Measurements from ENCODE around the gene BBS9. TPM values are rescaled to one million over a fixed set of nuclear protein-coding genes. Genes with fewer than 3 reads are reported as not detected.

BBS9 gene
- total RNA-seq, 5 donors from 2014 or later (not counting 1 experiment from before 2014, with no cell fraction given) = 18.5 to 28.8 (median 20.9) TPM

DNA sequence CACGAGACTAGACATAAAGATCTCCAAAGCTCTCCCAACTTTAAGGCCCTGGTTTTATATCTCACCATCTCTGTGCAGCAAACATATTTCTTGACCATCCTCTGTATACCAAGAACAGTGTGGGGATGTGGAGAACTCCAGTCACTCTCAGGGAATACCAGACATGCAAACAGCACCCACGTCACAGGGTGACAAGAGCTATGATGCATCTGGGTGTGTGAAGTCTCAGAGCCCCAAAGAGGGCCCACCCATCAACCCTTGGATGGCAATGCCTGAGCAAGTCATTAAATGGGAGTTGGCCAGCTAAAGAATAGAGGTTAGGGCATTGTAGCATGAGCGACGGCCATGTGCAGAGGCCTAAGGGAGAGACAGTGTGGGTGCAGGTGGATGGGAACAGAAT, 402.5 kb downstream of the BBS9 start:
- H3K9me3 ChIP-seq = no peaks in the 10 kb centered on the region
- Mint-ChIP-seq H3K27ac (no peak overlapping the region), H3K9me3 (peaks cover 0 to 11% (median 3%) of the 10 kb centered on the region in 3 donors), H3K4me1 (no peaks in the 10 kb centered on the region), H3K36me3 (peaks cover 59% of the 10 kb centered on the region), H3K27me3 (no peaks in the 10 kb centered on the region), H3K4me3 (no peak overlapping the region)
- H3K4me3 ChIP-seq (ENCODE audit: control insufficient read depth in 1 of 2, extremely low read depth in 1 of 2, low read length in 1 of 2) = no peak overlapping the region
- POLR2A ChIA-PET = no interaction called here
- no peaks in the 10 kb centered on the region for H3K4me1 ChIP-seq (ENCODE audit: control insufficient read depth in 1 of 2, extremely low read depth in 1 of 2, insufficient read depth in 2 of 2, low read length in 2 of 2)
- WGBS (ENCODE audit: insufficient coverage) = 90% methylated on average over 3 of the region's 4 CpGs
- H3K27me3 ChIP-seq (replicated peaks in 1 of 2; ENCODE audit: control insufficient read depth in 2 of 2, extremely low read depth in 1 of 2, insufficient read depth in 2 of 2, low read length in 1 of 2) = no peaks in the 10 kb centered on the region
- H3K27ac ChIP-seq (ENCODE audit: low read length) = no peak overlapping the region
- CTCF ChIA-PET = no interaction called here
- no peak for ATAC-seq (replicated peaks in 1 of 4)
- H3K36me3 ChIP-seq (ENCODE audit: control insufficient read depth in 2 of 2, extremely low read depth in 1 of 2, insufficient read depth in 1 of 2, low read length in 1 of 2) = peaks cover 3 to 6% of the 10 kb centered on the region in 2 donors
- no peak for DNase-seq

DNA sequence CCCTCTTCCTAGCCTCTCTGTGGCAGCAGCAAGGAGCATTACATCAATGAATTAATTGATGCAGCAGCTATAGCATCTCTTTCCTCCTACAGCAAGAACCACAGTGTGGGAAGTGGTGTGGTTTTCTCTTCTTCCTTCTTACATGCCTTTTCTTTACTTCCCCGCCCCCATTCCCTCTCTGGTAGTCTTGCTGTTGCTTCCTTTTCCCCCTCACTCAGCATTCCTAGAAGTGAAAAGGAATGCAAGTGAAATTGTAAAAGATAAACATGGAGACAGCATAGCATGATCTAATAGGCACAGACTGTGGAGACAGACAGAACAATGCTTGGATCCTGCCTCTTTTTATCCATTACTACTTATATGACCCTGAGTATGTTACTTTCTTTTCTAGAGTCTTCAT, 405.5 kb downstream of the BBS9 start:
- Histone ChIP-seq H3K27ac (ENCODE audit: low read length) (no peak overlapping the region), H3K36me3 (ENCODE audit: control insufficient read depth in 2 of 2, extremely low read depth in 1 of 2, insufficient read depth in 1 of 2, low read length in 1 of 2) (peaks cover 3 to 6% of the 10 kb centered on the region in 2 donors), H3K4me1 (ENCODE audit: control insufficient read depth in 1 of 2, extremely low read depth in 1 of 2, insufficient read depth in 2 of 2, low read length in 2 of 2) (no peaks in the 10 kb centered on the region), H3K9me3 (no peaks in the 10 kb centered on the region), H3K4me3 (ENCODE audit: control insufficient read depth in 1 of 2, extremely low read depth in 1 of 2, low read length in 1 of 2) (no peak overlapping the region), H3K27me3 (replicated peaks in 1 of 2; ENCODE audit: control insufficient read depth in 2 of 2, extremely low read depth in 1 of 2, insufficient read depth in 2 of 2, low read length in 1 of 2) (no peaks in the 10 kb centered on the region)
- WGBS (ENCODE audit: insufficient coverage) = no CpG with 5 or more reads among the region's 1 CpG
- CTCF ChIA-PET = no interaction called here
- no peak for DNase-seq
- H3K27me3 Mint-ChIP-seq = no peaks in the 10 kb centered on the region
- ATAC-seq (replicated peaks in 1 of 4) = no peak
- H3K4me1 Mint-ChIP-seq = no peaks in the 10 kb centered on the region
- peaks cover 11 to 25% (median 22%) of the 10 kb centered on the region in 3 donors for H3K9me3 Mint-ChIP-seq
- POLR2A ChIA-PET = no interaction called here
- peaks cover 78% of the 10 kb centered on the region for H3K36me3 Mint-ChIP-seq
- H3K27ac Mint-ChIP-seq = no peak overlapping the region
- H3K4me3 Mint-ChIP-seq = no peak overlapping the region

DNA sequence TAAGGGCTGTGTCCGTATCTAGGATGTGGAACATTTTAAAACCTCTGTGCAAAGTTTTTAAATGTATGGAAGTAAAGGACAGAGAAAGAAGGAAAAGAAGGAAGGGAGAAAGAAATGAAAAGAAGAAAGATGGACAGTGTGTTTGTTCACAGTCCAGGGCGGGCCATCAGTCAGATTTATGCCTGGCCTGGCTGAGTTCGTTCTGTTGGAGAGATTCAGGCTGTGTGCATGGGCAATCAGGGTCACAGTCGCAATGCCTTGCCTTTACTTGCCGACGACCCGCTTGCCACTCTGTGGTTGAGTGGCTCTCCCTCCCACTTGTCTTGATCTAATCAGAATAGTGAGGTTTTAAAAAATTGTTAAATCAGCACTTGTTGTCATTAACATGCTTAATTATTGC, 406.6 kb downstream of the BBS9 start:
- WGBS (ENCODE audit: insufficient coverage) = 96% methylated on average over 4 of the region's 7 CpGs
- peaks cover 84% of the 10 kb centered on the region for H3K36me3 Mint-ChIP-seq
- CTCF ChIA-PET = no interaction called here
- ATAC-seq (replicated peaks in 1 of 4) = no peak
- H3K4me1 ChIP-seq (ENCODE audit: control insufficient read depth in 1 of 2, extremely low read depth in 1 of 2, insufficient read depth in 2 of 2, low read length in 2 of 2) = no peaks in the 10 kb centered on the region
- H3K36me3 ChIP-seq (ENCODE audit: control insufficient read depth in 2 of 2, extremely low read depth in 1 of 2, insufficient read depth in 1 of 2, low read length in 1 of 2) = peaks cover 3 to 6% of the 10 kb centered on the region in 2 donors
- no peak overlapping the region for H3K27ac ChIP-seq (ENCODE audit: low read length)
- no peak overlapping the region for H3K27ac Mint-ChIP-seq
- POLR2A ChIA-PET = interaction anchor here in 1 of 2 donors (0.7 kb wide), 1 partner anchor 76 kb away, joined by 3 read pairs; no protein-coding TSS in a partner anchor
- no peak overlapping the region for H3K4me3 Mint-ChIP-seq
- H3K27me3 Mint-ChIP-seq = no peaks in the 10 kb centered on the region
- H3K27me3 ChIP-seq (replicated peaks in 1 of 2; ENCODE audit: control insufficient read depth in 2 of 2, extremely low read depth in 1 of 2, insufficient read depth in 2 of 2, low read length in 1 of 2) = no peaks in the 10 kb centered on the region
- DNase-seq = no peak
- H3K9me3 Mint-ChIP-seq = peaks cover 14 to 29% (median 25%) of the 10 kb centered on the region in 3 donors
- no peak overlapping the region for H3K4me3 ChIP-seq (ENCODE audit: control insufficient read depth in 1 of 2, extremely low read depth in 1 of 2, low read length in 1 of 2)
- H3K4me1 Mint-ChIP-seq = no peaks in the 10 kb centered on the region
- H3K9me3 ChIP-seq = no peaks in the 10 kb centered on the region

DNA sequence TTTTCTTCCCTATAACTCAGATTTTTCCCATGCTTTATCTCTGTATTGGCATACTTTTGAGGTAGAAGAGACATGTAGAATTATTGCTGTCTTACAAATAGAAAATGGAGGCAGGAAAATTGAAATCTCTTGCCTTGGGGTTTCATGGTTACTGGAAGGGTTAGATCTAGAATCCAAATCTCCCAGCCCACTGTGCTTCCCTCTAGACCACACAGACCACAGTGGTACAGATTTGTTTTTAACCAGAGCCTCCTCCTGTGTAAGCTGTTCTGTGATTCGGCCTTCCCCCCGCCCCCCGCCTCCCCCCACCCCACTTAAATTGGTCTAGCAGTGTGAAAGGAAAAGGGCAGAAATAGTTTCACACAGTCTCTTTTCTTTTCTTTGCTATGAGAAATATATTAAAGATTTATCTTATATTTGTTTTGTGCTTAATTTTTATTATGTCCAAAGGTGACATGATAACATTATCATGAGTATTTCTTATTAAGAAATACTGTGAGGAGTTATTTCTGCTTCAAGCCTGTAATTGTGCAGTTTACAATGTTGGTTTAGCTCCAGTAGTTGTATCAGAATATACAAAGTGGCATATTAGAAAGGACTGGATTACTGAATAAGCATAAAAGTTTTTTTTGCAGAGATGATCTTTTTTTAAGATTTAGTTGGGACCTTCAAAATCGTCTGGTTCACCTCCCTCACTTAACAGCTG, 407.2 kb downstream of the BBS9 start:
- Mint-ChIP-seq H3K27me3 (no peaks in the 10 kb centered on the region), H3K36me3 (peaks cover 88% of the 10 kb centered on the region), H3K4me3 (no peak overlapping the region), H3K27ac (no peak overlapping the region), H3K9me3 (peaks cover 18 to 35% (median 25%) of the 10 kb centered on the region in 3 donors), H3K4me1 (no peaks in the 10 kb centered on the region)
- DNase-seq (no peak), ATAC-seq (replicated peaks in 1 of 4) (no peak)
- H3K36me3 ChIP-seq (ENCODE audit: control insufficient read depth in 2 of 2, extremely low read depth in 1 of 2, insufficient read depth in 1 of 2, low read length in 1 of 2) = peaks cover 3 to 6% of the 10 kb centered on the region in 2 donors
- no peaks in the 10 kb centered on the region for H3K9me3 ChIP-seq
- no CpG with 5 or more reads among the region's 4 CpGs for WGBS (ENCODE audit: insufficient coverage)
- CTCF ChIA-PET = no interaction called here
- no peak overlapping the region for H3K27ac ChIP-seq (ENCODE audit: low read length)
- POLR2A ChIA-PET = interaction anchor here in 1 of 2 donors (0.7 kb wide), 1 partner anchor 77 kb away, joined by 3 read pairs; no protein-coding TSS in a partner anchor
- H3K4me1 ChIP-seq (ENCODE audit: control insufficient read depth in 1 of 2, extremely low read depth in 1 of 2, insufficient read depth in 2 of 2, low read length in 2 of 2) = no peaks in the 10 kb centered on the region
- H3K27me3 ChIP-seq (replicated peaks in 1 of 2; ENCODE audit: control insufficient read depth in 2 of 2, extremely low read depth in 1 of 2, insufficient read depth in 2 of 2, low read length in 1 of 2) = no peaks in the 10 kb centered on the region
- H3K4me3 ChIP-seq (ENCODE audit: control insufficient read depth in 1 of 2, extremely low read depth in 1 of 2, low read length in 1 of 2) = no peak overlapping the region

DNA sequence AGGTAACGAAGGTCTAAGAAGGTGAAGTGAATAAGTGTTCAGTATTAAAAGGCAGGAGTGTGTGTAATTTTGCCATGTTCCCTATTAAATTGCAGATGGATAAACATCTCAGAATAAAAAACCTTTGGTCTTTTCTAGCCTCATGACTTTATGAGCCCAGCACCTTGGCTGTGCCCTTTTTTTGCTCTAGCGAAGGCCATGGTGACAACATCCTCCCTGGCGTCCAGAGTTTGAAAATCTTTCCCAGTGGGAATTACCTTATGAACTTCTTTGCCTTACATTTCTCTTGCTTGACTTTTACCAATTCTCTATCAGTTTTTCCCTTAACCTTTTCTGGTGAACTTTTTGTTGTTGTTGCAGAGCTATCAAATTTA, 407.7 kb downstream of the BBS9 start:
- Histone ChIP-seq H3K36me3 (ENCODE audit: control insufficient read depth in 2 of 2, extremely low read depth in 1 of 2, insufficient read depth in 1 of 2, low read length in 1 of 2) (peaks cover 3 to 6% of the 10 kb centered on the region in 2 donors), H3K9me3 (no peaks in the 10 kb centered on the region), H3K4me1 (ENCODE audit: control insufficient read depth in 1 of 2, extremely low read depth in 1 of 2, insufficient read depth in 2 of 2, low read length in 2 of 2) (no peaks in the 10 kb centered on the region), H3K4me3 (ENCODE audit: control insufficient read depth in 1 of 2, extremely low read depth in 1 of 2, low read length in 1 of 2) (no peak overlapping the region), H3K27ac (ENCODE audit: low read length) (no peak overlapping the region), H3K27me3 (replicated peaks in 1 of 2; ENCODE audit: control insufficient read depth in 2 of 2, extremely low read depth in 1 of 2, insufficient read depth in 2 of 2, low read length in 1 of 2) (no peaks in the 10 kb centered on the region)
- Mint-ChIP-seq H3K4me1 (no peaks in the 10 kb centered on the region), H3K27ac (no peak overlapping the region), H3K36me3 (peaks cover 84% of the 10 kb centered on the region), H3K4me3 (no peak overlapping the region), H3K27me3 (no peaks in the 10 kb centered on the region), H3K9me3 (peaks cover 15 to 36% (median 25%) of the 10 kb centered on the region in 3 donors)
- WGBS (ENCODE audit: insufficient coverage) = 100% methylated on average over 1 of the region's 3 CpGs
- DNase-seq = no peak
- ATAC-seq (replicated peaks in 1 of 4) = no peak
- POLR2A ChIA-PET = no interaction called here
- CTCF ChIA-PET = no interaction called here

DNA sequence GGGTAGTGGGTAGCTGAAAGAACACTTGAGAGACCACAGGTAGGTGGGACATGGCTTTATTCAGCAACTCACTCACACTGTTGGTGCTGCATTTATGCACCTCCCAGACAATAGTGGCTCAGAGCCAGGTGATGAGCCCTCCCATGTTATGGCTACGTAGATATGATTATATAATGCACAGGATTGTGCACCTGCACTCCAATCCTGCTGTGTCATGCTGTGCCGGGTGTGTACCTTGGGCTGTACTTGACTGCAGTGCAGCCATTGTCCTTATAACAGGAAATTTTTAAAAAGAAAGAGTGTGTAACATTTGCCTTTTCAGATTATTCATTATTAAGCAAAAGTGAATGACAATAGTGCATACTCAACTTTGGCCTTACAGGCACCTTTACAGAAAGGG, 409.8 kb downstream of the BBS9 start:
- ChIA-PET POLR2A (interaction anchor here in 1 of 2 donors (0.6 kb wide), 1 partner anchor 434 kb away, joined by 3 read pairs; no protein-coding TSS in a partner anchor), CTCF (interaction anchor here in 1 of 2 donors (0.7 kb wide), 1 partner anchor 122 kb away, joined by 3 read pairs; no protein-coding TSS in a partner anchor)
- H3K27me3 Mint-ChIP-seq = no peaks in the 10 kb centered on the region
- no peak overlapping the region for H3K27ac Mint-ChIP-seq
- H3K4me1 Mint-ChIP-seq = no peaks in the 10 kb centered on the region
- H3K9me3 ChIP-seq = no peaks in the 10 kb centered on the region
- DNase-seq (peak in 2 of 35 experiments; percentile 0 to 3), ATAC-seq (replicated peaks in 1 of 4) (no peak)
- no peak overlapping the region for H3K4me3 ChIP-seq (ENCODE audit: control insufficient read depth in 1 of 2, extremely low read depth in 1 of 2, low read length in 1 of 2)
- no peaks in the 10 kb centered on the region for H3K27me3 ChIP-seq (replicated peaks in 1 of 2; ENCODE audit: control insufficient read depth in 2 of 2, extremely low read depth in 1 of 2, insufficient read depth in 2 of 2, low read length in 1 of 2)
- no peaks in the 10 kb centered on the region for H3K4me1 ChIP-seq (ENCODE audit: control insufficient read depth in 1 of 2, extremely low read depth in 1 of 2, insufficient read depth in 2 of 2, low read length in 2 of 2)
- H3K27ac ChIP-seq (ENCODE audit: low read length) = no peak overlapping the region
- no peak overlapping the region for H3K4me3 Mint-ChIP-seq
- no CpG with 5 or more reads among the region's 2 CpGs for WGBS (ENCODE audit: insufficient coverage)
- peaks cover 0 to 3% of the 10 kb centered on the region in 2 donors for H3K36me3 ChIP-seq (ENCODE audit: control insufficient read depth in 2 of 2, extremely low read depth in 1 of 2, insufficient read depth in 1 of 2, low read length in 1 of 2)
- H3K36me3 Mint-ChIP-seq = peaks cover 80% of the 10 kb centered on the region
- peaks cover 7 to 40% (median 25%) of the 10 kb centered on the region in 3 donors for H3K9me3 Mint-ChIP-seq

Measured in T-cell (primary cell).